IPS-15b (cell line): ENCODE measurements around the gene TXNL4B.

Experiments
- H3K27me3 ChIP-seq: one replicate; pipeline ENCODE4 v1.6.1; 2013; ENCODE audit warnings: low read length; ENCODE audit not compliant: control insufficient read depth, insufficient read depth
- H3K36me3 ChIP-seq: one replicate; pipeline ENCODE4 v1.6.1; 2013; ENCODE audit warnings: low read length; ENCODE audit not compliant: control insufficient read depth, insufficient read depth
- H3K4me1 ChIP-seq: one replicate; pipeline ENCODE4 v1.6.1; 2013; ENCODE audit warnings: mild to moderate bottlenecking, low read length; ENCODE audit not compliant: control insufficient read depth, insufficient read depth
- H3K4me3 ChIP-seq: one replicate; pipeline ENCODE4 v1.5.1; 2013; ENCODE audit warnings: low read depth, low read length
- H3K9ac ChIP-seq: one replicate; pipeline ENCODE4 v1.6.1; 2013; ENCODE audit warnings: low read depth, mild to moderate bottlenecking, low read length
- H3K9me3 ChIP-seq: one replicate; pipeline ENCODE4 v1.6.1; 2013; ENCODE audit warnings: mild to moderate bottlenecking, low read length; ENCODE audit not compliant: control insufficient read depth, insufficient read depth

Gene TXNL4B

DNA sequence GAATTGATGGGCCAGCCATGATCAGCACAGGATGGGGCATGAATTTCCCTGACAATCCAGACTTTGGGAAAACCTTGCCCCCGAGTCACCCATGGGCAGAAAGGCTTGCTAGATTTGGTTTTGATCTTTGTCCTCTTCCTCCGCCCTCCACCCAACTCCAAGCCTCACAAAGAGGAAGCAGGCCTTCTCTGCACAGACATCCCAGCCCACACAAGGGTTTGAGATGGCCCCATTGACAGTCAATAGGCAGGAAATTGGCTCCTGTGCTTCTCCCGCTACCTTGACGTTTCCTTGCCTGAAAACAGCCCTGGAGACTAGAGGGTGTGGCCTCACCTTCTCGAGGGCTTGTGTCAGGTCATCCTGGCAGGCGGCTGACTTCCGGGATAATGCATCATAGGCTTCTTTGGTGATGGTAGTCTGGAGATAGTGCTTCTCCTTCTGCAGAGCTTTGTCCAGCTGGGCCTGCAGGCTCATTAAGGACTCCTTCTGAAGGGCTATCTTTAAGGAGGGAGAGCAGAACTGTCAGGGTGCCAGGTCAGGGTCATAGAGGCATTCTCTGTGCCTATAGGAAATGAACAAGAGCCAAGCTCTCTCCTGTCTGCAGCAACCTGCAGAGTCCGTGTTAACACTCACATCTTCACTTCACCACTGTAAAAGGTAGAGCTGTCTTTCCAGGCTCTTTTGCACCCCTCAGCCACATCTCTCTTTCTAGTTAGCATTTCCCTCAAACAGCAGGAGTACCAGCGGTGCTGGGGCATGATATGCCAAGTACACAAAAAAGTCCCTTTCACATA lies 32.4 kb upstream of the TXNL4B start:
- Histone ChIP-seq H3K36me3 (no peaks in the 10 kb centered on the region), H3K27me3 (peaks cover 2% of the 10 kb centered on the region), H3K9me3 (no peaks in the 10 kb centered on the region), H3K4me3 (no peak overlapping the region), H3K9ac (no peak overlapping the region), H3K4me1 (peaks cover 5% of the 10 kb centered on the region)

DNA sequence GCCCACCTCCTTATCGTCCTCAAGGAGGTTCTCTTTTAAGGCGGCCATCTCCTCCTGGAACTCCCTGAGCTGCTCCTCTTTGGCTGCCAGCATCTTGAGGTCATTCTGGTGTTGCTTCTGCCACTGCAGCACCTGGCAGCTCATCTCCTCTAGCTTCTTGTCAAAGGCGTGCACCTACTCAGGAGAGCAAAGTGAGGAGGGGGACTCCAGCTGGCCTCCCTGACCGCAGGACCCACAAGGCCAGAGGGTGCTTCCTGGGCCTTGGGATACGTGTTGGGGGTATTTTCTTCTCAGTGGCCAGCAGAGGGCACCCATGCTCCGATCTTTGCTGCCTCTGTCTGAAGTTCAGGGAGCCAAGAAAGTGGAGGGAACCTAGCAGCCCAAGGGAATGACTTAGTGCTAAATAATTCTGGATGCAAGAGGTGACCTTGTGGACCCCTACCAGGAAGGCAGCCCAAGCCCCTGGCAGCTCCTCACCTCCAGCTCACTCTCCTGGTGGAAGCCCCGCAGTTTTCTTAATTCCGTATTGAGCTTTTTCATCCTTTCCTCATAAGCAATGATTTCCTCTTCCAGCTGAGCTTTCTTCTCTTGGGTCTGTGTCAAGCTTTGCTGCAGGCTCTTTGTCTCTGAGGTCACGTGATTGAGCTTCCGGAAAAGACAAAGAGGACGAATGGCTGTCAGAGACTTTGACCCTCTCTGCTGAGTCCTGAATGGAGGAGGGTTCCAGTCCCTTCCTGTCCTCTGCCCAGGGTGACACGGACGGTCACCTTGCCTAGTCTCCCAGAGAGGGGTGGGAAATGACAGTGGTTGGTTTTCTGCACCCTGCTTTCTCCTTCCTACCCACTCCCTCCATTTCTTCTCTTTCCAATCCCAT lies 31.6 kb upstream of the TXNL4B start:
- Histone ChIP-seq H3K4me3 (no peak overlapping the region), H3K9me3 (no peaks in the 10 kb centered on the region), H3K9ac (no peak overlapping the region), H3K36me3 (no peaks in the 10 kb centered on the region), H3K4me1 (peaks cover 5% of the 10 kb centered on the region), H3K27me3 (no peaks in the 10 kb centered on the region)

GRCh38 chr16:72124148-72124547 lies 30.7 kb upstream of the TXNL4B start:
- H3K4me1 ChIP-seq = peaks cover 5% of the 10 kb centered on the region
- no peak overlapping the region for H3K9ac ChIP-seq
- no peaks in the 10 kb centered on the region for H3K27me3 ChIP-seq
- H3K4me3 ChIP-seq = no peak overlapping the region
- no peaks in the 10 kb centered on the region for H3K36me3 ChIP-seq
- H3K9me3 ChIP-seq = no peaks in the 10 kb centered on the region

- Histone ChIP-seq H3K36me3 (no peaks in the 10 kb centered on the region), H3K9me3 (no peaks in the 10 kb centered on the region), H3K9ac (no peak overlapping the region), H3K4me1 (peaks cover 5% of the 10 kb centered on the region), H3K4me3 (no peak overlapping the region), H3K27me3 (no peaks in the 10 kb centered on the region)
Measured at GRCh38 chr16:72123426-72123825, 30.0 kb upstream of the TXNL4B start.

GRCh38 chr16:72122916-72123315 lies 29.5 kb upstream of the TXNL4B start:
- Histone ChIP-seq H3K27me3 (no peaks in the 10 kb centered on the region), H3K4me1 (peaks cover 5% of the 10 kb centered on the region), H3K9me3 (no peaks in the 10 kb centered on the region), H3K9ac (no peak overlapping the region), H3K4me3 (no peak overlapping the region), H3K36me3 (no peaks in the 10 kb centered on the region)

DNA sequence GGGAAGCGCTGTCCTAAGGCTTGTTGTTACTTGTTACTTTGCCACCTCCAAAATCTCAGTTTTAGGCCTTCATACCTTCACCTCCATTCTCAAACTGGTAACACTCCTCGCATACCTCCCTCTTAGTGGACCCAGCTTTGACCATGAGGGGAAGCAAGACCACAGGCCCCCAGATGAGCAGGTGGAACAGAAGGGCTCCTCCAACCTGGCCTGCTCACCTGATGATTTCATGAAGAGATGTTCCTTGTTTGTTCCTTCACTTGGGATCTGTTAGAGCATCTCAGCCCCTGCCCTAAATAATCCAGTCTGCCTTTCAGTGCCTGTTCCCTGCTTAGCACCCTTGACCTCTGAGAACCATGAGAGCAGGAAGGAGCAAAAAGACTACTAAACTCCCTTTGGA lies 28.9 kb upstream of the TXNL4B start:
- H3K4me3 ChIP-seq = no peak overlapping the region

GRCh38 chr16:72120026-72120425 lies 26.6 kb upstream of the TXNL4B start:
- no peaks in the 10 kb centered on the region for H3K36me3 ChIP-seq
- H3K9ac ChIP-seq = no peak overlapping the region
- H3K4me1 ChIP-seq = no peaks in the 10 kb centered on the region
- no peaks in the 10 kb centered on the region for H3K27me3 ChIP-seq
- no peaks in the 10 kb centered on the region for H3K9me3 ChIP-seq
- no peak overlapping the region for H3K4me3 ChIP-seq

More for the DNA sequence above, 28.9 kb upstream of the TXNL4B start:
- H3K9ac ChIP-seq = no peak overlapping the region
- H3K27me3 ChIP-seq = no peaks in the 10 kb centered on the region
- H3K36me3 ChIP-seq = no peaks in the 10 kb centered on the region
- peaks cover 5% of the 10 kb centered on the region for H3K4me1 ChIP-seq
- no peaks in the 10 kb centered on the region for H3K9me3 ChIP-seq

GRCh38 chr16:72113616-72113945 lies 20.2 kb upstream of the TXNL4B start:
- no peaks in the 10 kb centered on the region for H3K4me1 ChIP-seq
- peaks cover 33% of the 10 kb centered on the region for H3K36me3 ChIP-seq

GRCh38 chr16:72112906-72113615 lies 19.6 kb upstream of the TXNL4B start:
- Histone ChIP-seq H3K36me3 (peaks cover 38% of the 10 kb centered on the region), H3K4me1 (no peaks in the 10 kb centered on the region), H3K9ac (no peak overlapping the region), H3K27me3 (no peaks in the 10 kb centered on the region), H3K4me3 (no peak overlapping the region), H3K9me3 (no peaks in the 10 kb centered on the region)

More at GRCh38 chr16:72113616-72113945, 20.2 kb upstream of the TXNL4B start:
- Histone ChIP-seq H3K27me3 (no peaks in the 10 kb centered on the region), H3K9me3 (no peaks in the 10 kb centered on the region), H3K4me3 (no peak overlapping the region), H3K9ac (no peak overlapping the region)

GRCh38 chr16:72112452-72112792 lies 19.0 kb upstream of the TXNL4B start:
- H3K27me3 ChIP-seq = no peaks in the 10 kb centered on the region
- no peaks in the 10 kb centered on the region for H3K9me3 ChIP-seq
- H3K9ac ChIP-seq = no peak overlapping the region
- H3K4me3 ChIP-seq = no peak overlapping the region
- H3K4me1 ChIP-seq = no peaks in the 10 kb centered on the region
- peaks cover 43% of the 10 kb centered on the region for H3K36me3 ChIP-seq

- Histone ChIP-seq H3K4me1 (no peaks in the 10 kb centered on the region), H3K9ac (no peak overlapping the region), H3K36me3 (peaks cover 46% of the 10 kb centered on the region), H3K4me3 (no peak overlapping the region), H3K27me3 (no peaks in the 10 kb centered on the region), H3K9me3 (no peaks in the 10 kb centered on the region)
Measured at GRCh38 chr16:72111657-72112451, 18.4 kb upstream of the TXNL4B start.
